HepG2 (cell line): ENCODE measurements around the gene HMGB2. TPM values are rescaled to one million over a fixed set of nuclear protein-coding genes. Genes with fewer than 3 reads are reported as not detected.

Source experiments
- ATAC-seq: fragments of 200-7000 bp; cut with Tn5 transposase; 3 replicates; pipeline ENCODE4 v1.9.1; 2020; ENCODE audit warnings: mild to moderate bottlenecking, moderate library complexity
- BruUV-seq: library from RNA; stranded (reverse); fragments of 400-500 nt; replicated peaks from 2 replicates; lab custom pipeline; 2021; lab: Mats Ljungman, UMichigan
- CTCF ChIA-PET: fragments of 300-600 bp; formaldehyde crosslinking; extraction: SDS; loops from one replicate; lab custom pipeline; 2021; ENCODE audit warnings: low total read pairs, inconsistent platforms, low intra/inter-chr PET ratio; lab: Yijun Ruan, JAX
- POLR2A ChIA-PET: fragments of 350-600 bp; sonication (Branson Sonifier 250); formaldehyde crosslinking; loops from one replicate; lab custom pipeline; 2020; ENCODE audit warnings: antibody characterized with exemption, inconsistent platforms; lab: Yijun Ruan, JAX
- DNase-seq: peaks from one replicate; pipeline ENCODE4 v3.0.0-alpha.2; 2015; ENCODE audit warnings: low spot score
- FAIRE-seq: peaks from 3 replicates; lab custom pipeline; 2011; peaks lifted over from hg19 to GRCh38; lab: Jason Lieb, UNC
- H2AFZ ChIP-seq: one replicate; pipeline ENCODE4 v1.6.1; 2011; ENCODE audit warnings: low read length, inconsistent platforms
- H3K27ac ChIP-seq: fragments of 300-600 bp; 3 replicates; pipeline ENCODE4 v1.8.0; 2011; ENCODE audit warnings: mixed run types, mild to moderate bottlenecking, mixed read lengths, low read length, inconsistent platforms; ENCODE audit not compliant: insufficient read depth; ENCODE audit errors: extremely low read length
- H3K27me3 ChIP-seq, 2 experiments: fragments of 200-600 bp in 1 of 2; 2 replicates in 1 of 2; 3 replicates in 1 of 2; pipeline versions ENCODE4 v1.6.0 to v1.8.0; 2011; ENCODE audit warnings: low read length in 2 of 2, mild to moderate bottlenecking in 2 of 2, moderate library complexity in 2 of 2, inconsistent platforms in 1 of 2; ENCODE audit not compliant: insufficient read depth in 2 of 2, control insufficient read depth in 1 of 2
- H3K36me3 ChIP-seq, 2 experiments: fragments of 200-600 bp in 1 of 2; replicated peaks in 1 of 2; 2 replicates in 1 of 2; 3 replicates in 1 of 2; pipeline versions ENCODE4 v1.5.1 to v1.8.0; 2011; ENCODE audit warnings: low read length in 2 of 2, inconsistent platforms in 1 of 2; ENCODE audit not compliant: insufficient read depth in 2 of 2, control insufficient read depth in 1 of 2
- H3K4me1 ChIP-seq: 2 replicates; pipeline ENCODE4 v1.5.1; 2012; ENCODE audit warnings: low read length, inconsistent platforms; ENCODE audit not compliant: insufficient read depth
- H3K4me2 ChIP-seq: 2 replicates; pipeline ENCODE4 v1.6.0; 2011; ENCODE audit warnings: low read depth, low read length, inconsistent platforms
- H3K4me3 ChIP-seq, 3 experiments: fragments of 200-600 bp in 1 of 3; sonication (generic), shearing (Covaris generic) in 1 of 3; replicated peaks in 1 of 3; 2 replicates each; pipeline ENCODE4 v1.5.1; 2011 to 2016; ENCODE audit warnings: low read length in 3 of 3, inconsistent platforms in 2 of 3, low read depth in 2 of 3, mild to moderate bottlenecking in 2 of 3, control low read depth in 1 of 3, mixed read lengths in 1 of 3; ENCODE audit not compliant: insufficient read depth in 1 of 3
- H3K79me2 ChIP-seq: one replicate; pipeline ENCODE4 v1.6.1; 2011; ENCODE audit warnings: low read length, inconsistent platforms; ENCODE audit not compliant: insufficient read depth
- H3K9ac ChIP-seq: 2 replicates; pipeline ENCODE4 v1.6.0; 2011; ENCODE audit warnings: mild to moderate bottlenecking, low read depth, low read length, inconsistent platforms; ENCODE audit not compliant: insufficient read depth
- H3K9me3 ChIP-seq: 2 replicates; pipeline ENCODE4 v1.5.1; 2012; ENCODE audit warnings: mild to moderate bottlenecking, low read length
- H4K20me1 ChIP-seq: 2 replicates; pipeline ENCODE4 v1.6.0; 2011; ENCODE audit warnings: inconsistent platforms, mild to moderate bottlenecking, low read length, moderate library complexity; ENCODE audit not compliant: insufficient read depth
- PHF20 ChIP-seq: sonication (generic); formaldehyde crosslinking; IDR thresholded peaks from 2 replicates; pipeline ENCODE4 v1.5.0; 2020; ENCODE audit warnings: mild to moderate bottlenecking, missing genetic modification reagents
- RBFOX2 ChIP-seq: fragments of 200-400 bp; formaldehyde crosslinking; IDR thresholded peaks from 2 replicates; pipeline ENCODE4 v1.6.1; 2017; ENCODE audit warnings: low read depth, mild to moderate bottlenecking, low read length
- WGBS: methylation state at CpG from one replicate; pipeline ENCODE4 v1.1.6; 2017; ENCODE audit warnings: low lambda C conversion rate; 5-methylcytosine and 5-hydroxymethylcytosine counted together
- in situ Hi-C: cut with HindIII; loops from 2 replicates; pipeline ENCODE4 v1.10.0; 2017; ENCODE audit warnings: low pct_unique_long_range_greater_than_20kb; ENCODE audit not compliant: extremely low pct_ligation_motif_present
- intact Hi-C: fragments of 100-400 bp; cut with micrococcal nuclease; formaldehyde crosslinking; loops from one replicate; pipeline ENCODE4 v1.10.0; 2022; ENCODE audit not compliant: unreplicated experiment
- polyA plus RNA-seq, 8 experiments: library from polyadenylated mRNA; depleted of rRNA in 3 of 8; stranded (reverse) in 7 of 8; unstranded in 1 of 8; fragments of >200 nt; fragmentation: Illumina TruSeq in 4 of 8; extraction: Trizol in 4 of 8; gene quantifications; 2 replicates each; pipeline versions ENCODE4 v1.2.1 to v1.2.3, GENCODE V29; 2011 to 2016; ENCODE audit warnings: low read depth in 4 of 8, missing spikeins in 1 of 8, mixed read lengths in 1 of 8; ENCODE audit not compliant: insufficient read depth in 1 of 8
- total RNA-seq, 5 experiments: library from RNA; depleted of rRNA; stranded (reverse); fragments of >200 nt; fragmentation: Illumina TruSeq; extraction: Trizol; gene quantifications; 2 replicates each; pipeline ENCODE4 v1.2.3, GENCODE V29; 2016; ENCODE audit warnings: low read depth in 1 of 5
- TF ChIP-seq, protein P1 (sequence below): sonication (generic); formaldehyde crosslinking; IDR thresholded peaks from 2 replicates; pipeline ENCODE4 v1.5.1; 2020; ENCODE audit warnings: mild to moderate bottlenecking, missing genetic modification reagents
- TF ChIP-seq, protein P2 (sequence below): IDR thresholded peaks from 2 replicates; pipeline ENCODE4 v1.6.1; 2016; ENCODE audit warnings: missing biosample characterization, missing genetic modification reagents, low read depth
- TF ChIP-seq, protein P3 (sequence below): sonication (generic); formaldehyde crosslinking; IDR thresholded peaks from 2 replicates; pipeline ENCODE4 v1.5.0; 2020; ENCODE audit warnings: missing genetic modification reagents

The HMGB2 gene
- total and polyA plus RNA-seq, 2 of the 13 experiments (the other 11 are each of a cell fraction or from before 2014, with no cell fraction given), result 90.5 to 332 TPM

DNA sequence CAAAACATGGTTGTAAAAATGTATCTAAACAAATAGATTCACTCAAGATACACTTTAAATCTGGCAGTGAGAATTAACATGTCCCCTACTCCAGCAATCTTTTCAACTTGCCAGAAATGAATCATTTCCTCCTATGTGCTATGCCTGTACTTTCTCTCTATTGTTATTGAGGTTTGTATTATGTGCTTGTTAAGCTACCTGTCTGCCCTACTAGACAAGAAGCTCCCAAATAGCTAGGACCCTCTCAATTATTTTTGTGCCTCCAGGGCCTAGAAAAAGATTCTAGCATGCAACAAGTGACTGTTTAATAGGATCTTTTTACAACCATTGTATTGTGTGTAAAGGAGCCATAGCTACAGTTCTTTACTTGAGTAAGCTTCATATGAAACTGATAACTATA lies 33.1 kb upstream of the HMGB2 start (continued):
- TF ChIP-seq, protein P1, sequence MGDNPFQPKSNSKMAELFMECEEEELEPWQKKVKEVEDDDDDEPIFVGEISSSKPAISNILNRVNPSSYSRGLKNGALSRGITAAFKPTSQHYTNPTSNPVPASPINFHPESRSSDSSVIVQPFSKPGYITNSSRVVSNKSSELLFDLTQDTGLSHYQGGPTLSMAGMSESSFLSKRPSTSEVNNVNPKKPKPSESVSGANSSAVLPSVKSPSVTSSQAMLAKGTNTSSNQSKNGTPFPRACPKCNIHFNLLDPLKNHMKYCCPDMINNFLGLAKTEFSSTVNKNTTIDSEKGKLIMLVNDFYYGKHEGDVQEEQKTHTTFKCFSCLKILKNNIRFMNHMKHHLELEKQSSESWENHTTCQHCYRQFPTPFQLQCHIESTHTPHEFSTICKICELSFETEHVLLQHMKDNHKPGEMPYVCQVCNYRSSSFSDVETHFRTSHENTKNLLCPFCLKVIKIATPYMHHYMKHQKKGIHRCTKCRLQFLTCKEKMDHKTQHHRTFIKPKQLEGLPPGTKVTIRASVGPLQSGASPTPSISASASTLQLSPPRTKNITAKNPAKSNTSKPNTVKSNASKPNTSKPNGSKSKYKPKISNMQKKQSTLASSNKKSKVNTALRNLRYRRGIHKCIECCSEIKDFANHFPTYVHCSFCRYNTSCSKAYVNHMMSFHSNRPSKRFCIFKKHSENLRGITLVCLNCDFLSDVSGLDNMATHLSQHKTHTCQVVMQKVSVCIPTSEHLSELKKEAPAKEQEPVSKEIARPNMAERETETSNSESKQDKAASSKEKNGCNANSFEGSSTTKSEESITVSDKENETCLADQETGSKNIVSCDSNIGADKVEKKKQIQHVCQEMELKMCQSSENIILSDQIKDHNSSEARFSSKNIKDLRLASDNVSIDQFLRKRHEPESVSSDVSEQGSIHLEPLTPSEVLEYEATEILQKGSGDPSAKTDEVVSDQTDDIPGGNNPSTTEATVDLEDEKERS, result no peak
- TF ChIP-seq, protein P2, sequence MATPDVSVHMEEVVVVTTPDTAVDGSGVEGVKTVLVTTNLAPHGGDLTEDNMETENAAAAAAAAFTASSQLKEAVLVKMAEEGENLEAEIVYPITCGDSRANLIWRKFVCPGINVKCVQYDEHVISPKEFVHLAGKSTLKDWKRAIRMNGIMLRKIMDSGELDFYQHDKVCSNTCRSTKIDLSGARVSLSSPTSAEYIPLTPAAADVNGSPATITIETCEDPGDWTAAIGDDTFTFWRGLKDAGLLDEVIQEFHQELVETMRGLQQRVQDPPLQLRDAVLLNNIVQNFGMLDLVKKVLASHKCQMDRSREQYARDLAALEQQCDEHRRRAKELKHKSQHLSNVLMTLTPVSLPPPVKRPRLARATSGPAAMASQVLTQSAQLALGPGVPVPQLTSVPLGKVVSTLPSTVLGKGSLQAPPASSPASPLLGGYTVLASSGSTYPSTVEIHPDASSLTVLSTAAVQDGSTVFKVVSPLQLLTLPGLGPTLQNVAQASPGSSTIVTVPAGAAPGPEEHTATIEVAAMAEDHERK (CRISPR knock-in tag), result no peak
- TF ChIP-seq, protein P3, sequence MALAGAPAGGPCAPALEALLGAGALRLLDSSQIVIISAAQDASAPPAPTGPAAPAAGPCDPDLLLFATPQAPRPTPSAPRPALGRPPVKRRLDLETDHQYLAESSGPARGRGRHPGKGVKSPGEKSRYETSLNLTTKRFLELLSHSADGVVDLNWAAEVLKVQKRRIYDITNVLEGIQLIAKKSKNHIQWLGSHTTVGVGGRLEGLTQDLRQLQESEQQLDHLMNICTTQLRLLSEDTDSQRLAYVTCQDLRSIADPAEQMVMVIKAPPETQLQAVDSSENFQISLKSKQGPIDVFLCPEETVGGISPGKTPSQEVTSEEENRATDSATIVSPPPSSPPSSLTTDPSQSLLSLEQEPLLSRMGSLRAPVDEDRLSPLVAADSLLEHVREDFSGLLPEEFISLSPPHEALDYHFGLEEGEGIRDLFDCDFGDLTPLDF (CRISPR knock-in tag), result no peak
- TF ChIP-seq PHF20 (CRISPR knock-in tag), result no peak

DNA sequence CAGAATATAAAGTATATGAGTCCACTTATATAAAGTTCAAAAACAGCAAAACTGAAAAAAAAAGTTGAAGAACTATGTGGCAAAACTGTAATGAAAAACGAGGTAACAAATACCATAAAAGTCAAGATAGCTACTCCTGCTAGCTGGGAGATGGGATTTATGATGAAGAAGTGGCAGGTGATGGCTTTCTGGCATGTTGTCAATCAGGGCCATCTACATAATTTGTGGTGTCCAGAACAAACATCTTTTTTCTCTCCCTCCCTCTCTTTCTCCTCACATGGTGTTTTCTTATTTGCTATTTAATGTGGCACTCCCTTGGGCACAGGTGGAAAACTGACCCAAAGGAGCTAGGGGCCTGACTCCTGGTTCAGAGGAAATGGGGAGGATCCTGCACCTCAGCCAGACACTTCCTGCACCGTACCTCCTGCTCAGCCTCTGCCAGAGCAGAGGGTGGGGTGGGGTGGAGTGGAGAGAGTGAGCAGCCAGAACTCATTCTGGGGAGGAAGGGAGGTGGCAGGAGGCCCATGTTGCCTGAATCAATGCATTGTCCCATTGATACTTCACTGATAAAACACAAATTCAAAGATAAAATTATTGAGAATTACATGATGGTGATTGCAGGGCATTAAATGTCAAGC lies 31.3 kb upstream of the HMGB2 start:
- no peak overlapping the region for H3K4me3 ChIP-seq
- H3K27ac ChIP-seq, result no peak overlapping the region
- POLR2A ChIA-PET, result no interaction called here
- H3K27me3 ChIP-seq, result no peaks in the 10 kb centered on the region; a peak in 1 of 5 replicates
- no peaks in the 10 kb centered on the region for H3K9me3 ChIP-seq
- TF ChIP-seq RBFOX2, result no peak
- TF ChIP-seq, all 625 proteins: peak for 0
- H3K36me3 ChIP-seq, result no peaks in the 10 kb centered on the region; a peak in 1 of 5 replicates
- H2AFZ ChIP-seq, result no peak overlapping the region
- in situ Hi-C loops (no loop called here), intact Hi-C loops (no loop called here)
- H4K20me1 ChIP-seq, result no peaks in the 10 kb centered on the region
- H3K4me1 ChIP-seq, result peaks cover 6% of the 10 kb centered on the region; the same call in 1 of the 2 replicates
- no peak overlapping the region for H3K9ac ChIP-seq
- 47% methylated on average over 2 of the region's 2 CpGs for WGBS
- H3K4me2 ChIP-seq, result no peak overlapping the region
- BruUV-seq, result no TSS peak
- H3K79me2 ChIP-seq, result no peaks in the 10 kb centered on the region
- FAIRE-seq (no peak), DNase-seq (no peak), ATAC-seq (no peak)
- CTCF ChIA-PET, result no interaction called here
